GM12878 (cell line): ENCODE results near the gene PPP1R12A. TPM values are rescaled to one million over a fixed set of nuclear protein-coding genes. Genes with fewer than 3 reads are reported as not detected.

Experiments used
- ATAC-seq: fragments of 200-7000 bp; cut with Tn5 transposase; 3 replicates; pipeline ENCODE4 v1.9.1; 2020; ENCODE audit warnings: mild to moderate bottlenecking, moderate library complexity
- BruUV-seq: library from RNA; stranded (reverse); fragments of 400-500 nt; replicated peaks from 2 replicates; lab custom pipeline; 2021; lab: Mats Ljungman, UMichigan
- CTCF ChIA-PET: fragments of 300-600 bp; sonication (Branson Sonifier 250); formaldehyde crosslinking; extraction: SDS; loops from one replicate; lab custom pipeline; 2021; ENCODE audit warnings: inconsistent platforms; lab: Yijun Ruan, JAX
- POLR2A ChIA-PET: fragments of 350-600 bp; formaldehyde crosslinking; extraction: SDS; loops from one replicate; lab custom pipeline; 2021; ENCODE audit warnings: inconsistent platforms; lab: Charles Lee
- RAD21 ChIA-PET: fragments of 300-600 bp; sonication (Branson Sonifier 250); formaldehyde crosslinking; loops from one replicate; lab custom pipeline; 2023; ENCODE audit warnings: antibody characterized with exemption; ENCODE audit not compliant: unreplicated experiment; lab: Charles Lee
- SMC1A ChIA-PET: fragments of 300-600 bp; sonication (Branson Sonifier 250); formaldehyde crosslinking; loops from one replicate; lab custom pipeline; 2023; ENCODE audit not compliant: unreplicated experiment, uncharacterized antibody; lab: Charles Lee
- DNase-seq: peaks from one replicate; pipeline ENCODE4 v3.0.0-alpha.2; 2011; ENCODE audit warnings: low read depth, low spot score
- FAIRE-seq: peaks from 3 replicates; lab custom pipeline; 2011; peaks lifted over from hg19 to GRCh38; lab: Jason Lieb, UNC
- H2AFZ ChIP-seq: 2 replicates; pipeline ENCODE4 v1.6.0; 2011; ENCODE audit warnings: low read depth, low read length, control low read depth; ENCODE audit not compliant: control insufficient read depth
- H3K27ac ChIP-seq: 2 replicates; pipeline ENCODE4 v1.5.1; 2011; ENCODE audit warnings: control low read depth; ENCODE audit not compliant: control insufficient read depth, insufficient read depth
- H3K27me3 ChIP-seq, 2 experiments: replicated peaks in 1 of 2; 2 replicates each; pipeline versions ENCODE4 v1.6.0 to v1.6.1; 2011; ENCODE audit warnings: low read length in 1 of 2; ENCODE audit not compliant: control insufficient read depth in 2 of 2, insufficient read depth in 2 of 2
- H3K36me3 ChIP-seq, 2 experiments: 2 replicates each; pipeline ENCODE4 v1.5.1; 2011; ENCODE audit warnings: low read length in 1 of 2; ENCODE audit not compliant: control insufficient read depth in 2 of 2, insufficient read depth in 2 of 2
- H3K4me1 ChIP-seq: 2 replicates; pipeline ENCODE4 v1.6.1; 2011; ENCODE audit warnings: mild to moderate bottlenecking, low read length, moderate library complexity, mixed read lengths; ENCODE audit not compliant: control insufficient read depth, insufficient read depth
- H3K4me2 ChIP-seq: 2 replicates; pipeline ENCODE4 v1.6.0; 2011; ENCODE audit warnings: control low read depth; ENCODE audit not compliant: control insufficient read depth, insufficient read depth
- H3K4me3 ChIP-seq: fragments of 200-600 bp; sonication (generic); 2 replicates; pipeline ENCODE4 v1.5.1; 2016
- H3K79me2 ChIP-seq: 2 replicates; pipeline ENCODE4 v1.6.0; 2011; ENCODE audit warnings: low read length; ENCODE audit not compliant: control insufficient read depth, insufficient read depth
- H3K9ac ChIP-seq: 2 replicates; pipeline ENCODE4 v1.8.0; 2011; ENCODE audit warnings: low read length, control low read depth, mixed read lengths; ENCODE audit not compliant: control insufficient read depth, insufficient read depth
- H3K9me3 ChIP-seq: replicated peaks from 3 replicates; pipeline ENCODE4 v1.5.1; 2011; ENCODE audit warnings: mild to moderate bottlenecking, low read length; ENCODE audit not compliant: control insufficient read depth, insufficient read depth
- H4K20me1 ChIP-seq: 2 replicates; pipeline ENCODE4 v1.6.0; 2011; ENCODE audit not compliant: control insufficient read depth, insufficient read depth
- BHLHE40 ChIP-seq, 2 experiments: fragments of 450-650 bp in 1 of 2; IDR thresholded peaks; 2 replicates each; pipeline ENCODE4 v1.6.1; 2011 to 2017; ENCODE audit warnings: low read depth in 2 of 2, borderline replicate concordance in 1 of 2, improper control_type of control experiment in 1 of 2, low read length in 1 of 2, mild to moderate bottlenecking in 1 of 2
- EP300 ChIP-seq, 2 experiments: fragments of 150-350 bp in 1 of 2; IDR thresholded peaks; 2 replicates each; pipeline ENCODE4 v1.6.1; 2011 to 2012; ENCODE audit warnings: low read depth in 2 of 2, low read length in 2 of 2, borderline replicate concordance in 1 of 2, improper control_type of control experiment in 1 of 2, inconsistent platforms in 1 of 2; ENCODE audit not compliant: control insufficient read depth in 1 of 2
- ESRRA ChIP-seq: IDR thresholded peaks from 2 replicates; pipeline ENCODE4 v1.6.1; 2012; ENCODE audit warnings: mild to moderate bottlenecking, low read length, improper control_type of control experiment
- JUNB ChIP-seq: IDR thresholded peaks from 2 replicates; pipeline ENCODE4 v1.6.1; 2016; ENCODE audit warnings: antibody characterized with exemption, mild to moderate bottlenecking
- JUND ChIP-seq: IDR thresholded peaks from 2 replicates; pipeline ENCODE4 v1.6.1; 2012; ENCODE audit warnings: low read depth, mild to moderate bottlenecking, low read length, improper control_type of control experiment, moderate library complexity
- MTA2 ChIP-seq: fragments of 450-650 bp; IDR thresholded peaks from 2 replicates; pipeline ENCODE4 v1.6.1; 2016; ENCODE audit warnings: low read depth, mild to moderate bottlenecking, moderate library complexity
- MXI1 ChIP-seq: fragments of 150-350 bp; IDR thresholded peaks from 2 replicates; pipeline ENCODE4 v1.6.1; 2011; ENCODE audit warnings: low read depth, mild to moderate bottlenecking, inconsistent platforms, low read length, improper control_type of control experiment
- RAD51 ChIP-seq: fragments of 450-650 bp; IDR thresholded peaks from 2 replicates; pipeline ENCODE4 v1.6.1; 2016; ENCODE audit warnings: moderate library complexity, mild to moderate bottlenecking, inconsistent platforms
- RELB ChIP-seq: fragments of 450-650 bp; IDR thresholded peaks from 2 replicates; pipeline ENCODE4 v1.6.1; 2017; ENCODE audit warnings: low read depth, mild to moderate bottlenecking, moderate library complexity
- SPI1 ChIP-seq: IDR thresholded peaks from 2 replicates; pipeline ENCODE4 v1.6.1; 2011; ENCODE audit warnings: low read depth, mild to moderate bottlenecking, low read length, moderate library complexity, borderline replicate concordance; ENCODE audit not compliant: insufficient read depth
- ZBTB40 ChIP-seq: fragments of 450-650 bp; IDR thresholded peaks from 2 replicates; pipeline ENCODE4 v1.6.1; 2016; ENCODE audit warnings: mild to moderate bottlenecking, moderate library complexity, borderline replicate concordance
- ZNF384 ChIP-seq: IDR thresholded peaks from 2 replicates; pipeline ENCODE4 v1.6.1; 2012; ENCODE audit warnings: low read depth, mild to moderate bottlenecking, low read length, improper control_type of control experiment, borderline replicate concordance
- whole genome bisulfite sequencing: methylation state at CpG from one replicate; pipeline ENCODE4 v1.1.6; 2016; ENCODE audit warnings: low lambda C conversion rate; ENCODE audit not compliant: insufficient replicate concordance, insufficient coverage; ENCODE audit errors: missing lambda C conversion rate; 5-methylcytosine and 5-hydroxymethylcytosine counted together
- in situ Hi-C: fragments of 300-500 bp; cut with MboI; formaldehyde crosslinking; loops from 9 replicates; pipeline ENCODE4 v1.14.3; 2018; ENCODE audit warnings: mixed read lengths
- intact Hi-C: fragments of 100-400 bp; cut with micrococcal nuclease; formaldehyde crosslinking; loops from one replicate; pipeline ENCODE4 v1.14.2; 2022; ENCODE audit not compliant: unreplicated experiment
- polyA plus RNA-seq, 11 experiments: library from polyadenylated mRNA; depleted of rRNA in 4 of 11; unstranded in 6 of 11; stranded (reverse) in 5 of 11; fragments of >200 nt; fragmentation: Nextera tagmentation in 4 of 11; fragmentation: Illumina TruSeq in 1 of 11; extraction: Ambion mirVana in 4 of 11; extraction: Trizol in 1 of 11; gene quantifications; 1 replicate in 1 of 11; 2 replicates in 10 of 11; pipeline versions ENCODE4 v1.2.1 to v1.2.3, GENCODE V29; 2011 to 2016; ENCODE audit warnings: inconsistent platforms in 2 of 11, missing spikeins in 2 of 11, low read depth in 1 of 11
- total RNA-seq, 4 experiments: library from RNA; depleted of rRNA in 3 of 4; stranded (reverse); fragments of >200 nt in 3 of 4; fragmentation: Illumina TruSeq in 1 of 4; extraction: Trizol in 1 of 4; gene quantifications; 2 replicates each; pipeline versions ENCODE4 v1.2.1 to v1.2.3, GENCODE V29; 2013 to 2021

PPP1R12A gene
- total and polyA plus RNA-seq, 10 of the 15 experiments (the other 5 are each of a cell fraction or from before 2014, with no cell fraction given): 22.8 to 134 (median 51.4) TPM

- H3K27me3 ChIP-seq: no peaks in the 10 kb centered on the region
- 69% methylated on average over 2 of the region's 2 CpGs for WGBS
- H4K20me1 ChIP-seq: no peaks in the 10 kb centered on the region
- peaks cover 0 to 9% of the 10 kb centered on the region in 2 experiments; a peak in 2 of 4 replicates for H3K36me3 ChIP-seq
- FAIRE-seq (peak; percentile 77), DNase-seq (no peak), ATAC-seq (peak; percentile 75)
- SMC1A ChIA-PET: interaction anchor here (1.4 kb wide), 1 partner anchor 20 kb away, joined by 3 read pairs; no protein-coding TSS in a partner anchor
- no TSS peak for BruUV-seq
- intact Hi-C loops (no loop called here), in situ Hi-C loops (no loop called here)
- H3K4me3 ChIP-seq: no peak overlapping the region
- RAD21 ChIA-PET: interaction anchor here (1.4 kb wide), 1 partner anchor 314 kb away, joined by 3 read pairs; no protein-coding TSS in a partner anchor
- POLR2A ChIA-PET: interaction anchor here (0.6 kb wide), 1 partner anchor 55 kb away, joined by 3 read pairs; no protein-coding TSS in a partner anchor
- H3K4me1 ChIP-seq: no peaks in the 10 kb centered on the region
- H3K79me2 ChIP-seq: peaks cover 7% of the 10 kb centered on the region
- TF ChIP-seq ZBTB40 (0 out of 2 replicates have a peak, but pooled peaks have one; percentile 35), SPI1 (peak; percentile 49; the same call in 1 of the 2 replicates), MTA2 (no peak), JUNB (no peak), RELB (peak; percentile 43; the same call in 1 of the 2 replicates), RAD51 (peak; percentile 50), MXI1 (peak; percentile 50; the same call in 1 of the 2 replicates), ESRRA (no peak), ZNF384 (peak; percentile 85), EP300 (IDR thresholded peaks at IDR 0.05; ENCODE audit: borderline replicate concordance in 1 of 2, control insufficient read depth in 1 of 2, low read depth in 2 of 2, low read length in 2 of 2) (0 out of 4 replicates have a peak, but pooled peaks of 1 of the 2 experiments have one; percentile 44), BHLHE40 (IDR thresholded peaks at IDR 0.05; ENCODE audit: borderline replicate concordance in 1 of 2, low read depth in 2 of 2, low read length in 1 of 2) (peak; percentile 68 to 84; a peak in 3 of 4 replicates), JUND (no peak)
- no peak overlapping the region for H2AFZ ChIP-seq
- no peak overlapping the region for H3K9ac ChIP-seq
- CTCF ChIA-PET: interaction anchor here (0.7 to 1.0 kb wide), 3 partner anchors 15 to 1318 kb away, joined by 3 read pairs; no protein-coding TSS in a partner anchor
- H3K27ac ChIP-seq: no peak overlapping the region
- H3K4me2 ChIP-seq: no peak overlapping the region
- peaks cover 2% of the 10 kb centered on the region; the same call in 1 of the 3 replicates for H3K9me3 ChIP-seq
These were observed 61.7 kb downstream of the PPP1R12A start for GRCh38 chr12:79873201-79873600.
